ENCODE results near the gene OGFOD1.
A peak's percentile ranks its signal among the peaks of the same experiment; 100 is the strongest.
"Not testable (repeated sequence)": the region's sequence is repeated elsewhere in the genome, so short reads cannot be mapped to it uniquely, and the experiment has no call there.

Gene OGFOD1

GRCh38 chr16:56480776-56481467 lies 29.6 kb downstream of the OGFOD1 start:
- DNase-seq (ENCODE audit: low read depth): no peak

- DNase-seq (ENCODE audit: low read depth): no peak
These were observed 30.2 kb downstream of the OGFOD1 start for GRCh38 chr16:56481468-56482122.

DNA sequence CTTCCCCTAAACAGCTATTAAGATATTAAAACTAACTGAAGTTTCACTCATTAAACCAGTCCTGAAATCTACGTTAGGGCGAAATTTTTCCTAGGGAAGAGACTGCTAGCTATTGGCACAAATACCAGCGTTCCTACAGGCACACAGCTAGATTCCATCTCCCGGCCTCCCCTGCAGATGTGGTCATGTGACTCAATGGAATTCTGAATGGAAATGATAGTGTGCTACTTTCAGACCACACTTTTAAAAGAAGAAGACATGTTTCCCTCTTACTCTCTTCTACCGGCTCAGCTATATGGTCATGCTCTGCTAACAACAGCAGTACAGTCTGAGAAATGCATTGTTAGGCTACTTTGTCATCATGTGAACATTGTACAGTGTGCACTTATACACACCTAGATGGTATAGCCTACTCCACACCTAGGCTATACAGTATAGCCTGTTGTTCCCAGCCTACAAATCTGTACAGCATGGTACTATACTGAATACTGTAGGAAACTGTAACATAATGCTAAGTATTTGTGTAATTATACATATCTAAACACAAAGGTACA lies 31.4 kb downstream of the OGFOD1 start:
- DNase-seq (ENCODE audit: low read depth): no peak

DNA sequence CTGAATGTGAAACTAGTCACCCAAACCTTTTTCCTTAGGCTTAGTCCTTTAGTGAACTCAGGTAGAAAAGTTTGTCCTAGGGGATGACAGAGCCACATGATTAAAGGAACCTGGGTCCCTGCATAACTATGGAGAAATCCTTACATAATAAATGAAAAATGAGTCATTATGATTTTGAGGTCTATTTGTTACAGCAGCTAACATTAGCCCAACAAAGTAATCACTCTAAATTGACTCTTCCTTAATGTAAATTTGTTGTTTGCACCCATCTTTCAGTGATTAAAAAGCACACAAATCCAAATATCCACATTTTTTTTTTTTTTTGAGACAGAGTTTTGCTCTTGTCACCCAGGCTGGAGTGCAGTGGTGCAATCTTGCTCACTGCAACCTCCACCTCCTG lies 32.0 kb downstream of the OGFOD1 start:
- DNase-seq (ENCODE audit: low read depth): no peak

DNA sequence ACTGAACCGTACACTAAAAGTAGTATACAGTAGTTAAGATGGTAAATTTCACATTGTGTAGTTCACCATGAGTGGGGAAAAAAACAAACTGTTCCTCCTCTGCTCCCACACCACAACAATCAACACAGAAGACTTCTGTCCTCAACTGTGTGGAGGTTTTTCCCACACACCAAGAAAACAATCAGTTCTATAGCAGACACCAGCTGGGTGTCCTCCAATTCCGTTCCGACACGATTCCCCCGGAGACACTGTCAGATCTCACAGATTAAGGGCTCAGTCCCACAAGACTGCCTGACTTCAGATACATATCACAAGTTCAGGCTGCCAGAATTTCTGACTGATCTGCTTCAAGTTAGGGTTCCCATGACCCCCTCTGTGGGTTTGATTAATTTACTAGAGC lies 36.7 kb downstream of the OGFOD1 start:
- DNase-seq (ENCODE audit: low read depth): no peak

DNA sequence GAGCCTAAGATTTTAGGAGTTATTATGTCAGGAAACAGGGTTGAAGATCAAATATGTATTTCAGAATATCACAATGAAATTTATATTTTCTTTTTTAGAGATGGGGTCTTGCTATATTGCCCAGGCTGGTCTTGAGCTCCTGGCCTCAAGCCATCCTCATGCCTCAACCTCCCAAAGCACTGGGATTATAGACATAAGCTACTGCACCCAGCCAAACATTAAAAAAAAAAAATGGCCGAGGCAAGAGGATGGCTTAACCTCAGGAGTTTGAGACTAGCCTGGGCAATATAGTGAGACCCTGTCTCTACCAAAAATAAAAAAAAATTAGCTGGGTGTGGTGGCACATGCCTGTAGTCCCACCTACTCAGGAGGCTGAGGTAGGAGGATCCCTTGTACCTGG lies 37.5 kb downstream of the OGFOD1 start:
- not testable (repeated sequence) for DNase-seq (ENCODE audit: low read depth)

- no peak for DNase-seq (ENCODE audit: low read depth)
These were observed 40.4 kb downstream of the OGFOD1 start for GRCh38 chr16:56491657-56492261.

DNA sequence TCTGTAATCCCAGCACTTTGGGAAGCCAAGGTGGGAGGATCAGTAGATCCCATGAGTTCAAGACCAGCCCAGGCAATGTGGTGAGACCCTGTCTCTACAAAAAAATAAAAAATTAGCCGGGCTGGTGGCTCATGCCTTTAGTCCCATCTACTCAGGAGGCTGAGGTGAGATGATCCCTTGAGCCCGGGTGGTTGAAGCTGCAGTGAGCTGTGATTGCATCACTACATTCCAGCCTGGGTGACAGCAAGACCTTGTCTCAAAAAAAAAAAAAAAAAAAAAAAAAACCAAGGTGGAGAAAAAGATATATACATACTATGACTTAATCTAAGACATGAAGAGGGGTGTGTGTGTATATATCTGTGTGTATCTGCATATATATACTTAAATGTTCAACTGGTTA lies 41.8 kb downstream of the OGFOD1 start:
- DNase-seq (ENCODE audit: low read depth): no peak

- no peak for DNase-seq (ENCODE audit: low read depth)
These were observed 42.5 kb downstream of the OGFOD1 start for GRCh38 chr16:56493815-56494214.

- no peak for DNase-seq (ENCODE audit: low read depth)
These were observed 53.8 kb downstream of the OGFOD1 start for GRCh38 chr16:56505181-56505580.

- DNase-seq (ENCODE audit: low read depth): no peak
These were observed 55.6 kb downstream of the OGFOD1 start for GRCh38 chr16:56506941-56507340.

GRCh38 chr16:56510544-56510943 lies 59.2 kb downstream of the OGFOD1 start:
- no peak for DNase-seq (ENCODE audit: low read depth)

DNA sequence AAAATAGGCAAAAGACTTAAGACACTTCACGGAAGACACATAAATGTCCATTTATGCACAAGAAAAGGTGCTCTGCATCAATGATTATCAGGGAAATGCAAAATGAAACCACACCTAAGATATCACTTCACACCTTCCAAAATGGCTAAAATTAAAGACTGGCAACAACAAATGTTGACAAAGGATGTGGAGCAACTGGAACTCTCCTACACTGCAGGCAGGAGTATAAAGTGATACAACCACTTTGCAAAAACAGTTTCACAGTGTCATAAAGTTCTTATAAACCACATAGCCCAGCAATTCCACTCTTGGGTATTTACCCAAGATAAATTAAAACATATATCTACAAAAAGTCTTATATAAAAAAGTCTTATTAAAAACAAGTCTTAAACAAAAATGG lies 60.7 kb downstream of the OGFOD1 start:
- no peak for DNase-seq (ENCODE audit: low read depth)

DNA sequence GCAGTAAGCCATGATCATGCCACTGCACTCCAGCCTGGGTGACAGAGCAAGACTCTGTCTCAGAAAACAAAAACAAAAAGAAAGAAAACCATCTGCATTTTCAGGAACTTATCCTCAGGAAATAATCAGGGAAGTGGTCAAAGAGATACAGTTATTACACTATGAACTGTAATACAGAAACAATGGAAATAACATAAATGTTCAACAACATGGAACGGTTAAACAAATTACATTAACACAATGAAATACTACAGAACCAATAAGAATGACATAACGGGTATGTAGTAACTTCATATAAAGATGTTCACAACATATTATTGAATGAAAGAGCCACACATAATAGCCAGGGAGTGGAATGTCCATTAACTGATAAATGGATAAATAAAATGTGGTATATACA lies 61.7 kb downstream of the OGFOD1 start:
- DNase-seq (ENCODE audit: low read depth): no peak

GRCh38 chr16:56513972-56514371 lies 62.6 kb downstream of the OGFOD1 start:
- DNase-seq (ENCODE audit: low read depth): no peak

DNA sequence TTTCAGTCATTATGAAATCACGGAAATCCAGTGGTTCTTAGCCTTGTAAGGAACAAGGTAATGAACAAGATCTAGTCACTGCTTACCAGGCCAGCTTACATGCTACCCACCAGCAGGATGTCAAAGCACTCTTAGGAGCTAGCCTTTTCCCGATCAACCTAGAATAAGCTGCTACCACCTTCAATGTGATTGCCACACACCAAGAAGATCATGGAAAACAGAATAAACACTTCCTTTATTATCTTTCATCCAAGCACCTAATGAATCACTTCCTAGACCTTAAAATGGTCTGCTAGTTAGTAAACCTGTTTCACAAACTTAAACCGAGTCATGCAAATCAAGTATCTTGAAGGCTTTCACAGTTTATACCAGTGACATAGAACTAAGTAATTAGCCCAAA lies 63.5 kb downstream of the OGFOD1 start:
- DNase-seq (ENCODE audit: low read depth): no peak

DNA sequence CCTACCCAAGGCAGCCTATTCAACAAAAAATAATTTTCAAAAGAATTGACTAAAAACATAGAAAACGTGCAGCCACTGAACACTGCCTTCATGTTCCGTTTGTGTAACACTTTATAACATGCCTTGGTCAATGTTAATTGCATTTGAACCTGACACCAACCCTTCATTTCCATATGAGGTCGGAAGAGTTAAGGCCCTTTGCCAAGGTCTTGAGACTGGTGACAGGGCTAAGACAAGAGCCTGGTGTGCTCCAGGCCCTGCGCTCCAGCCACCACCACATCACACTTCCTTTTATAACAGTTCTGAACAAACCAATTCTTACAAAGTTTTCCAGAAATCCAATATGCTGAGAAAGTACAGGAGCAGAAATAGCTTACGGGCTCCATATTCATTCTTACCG lies 64.3 kb downstream of the OGFOD1 start:
- DNase-seq (ENCODE audit: low read depth): no peak

DNA sequence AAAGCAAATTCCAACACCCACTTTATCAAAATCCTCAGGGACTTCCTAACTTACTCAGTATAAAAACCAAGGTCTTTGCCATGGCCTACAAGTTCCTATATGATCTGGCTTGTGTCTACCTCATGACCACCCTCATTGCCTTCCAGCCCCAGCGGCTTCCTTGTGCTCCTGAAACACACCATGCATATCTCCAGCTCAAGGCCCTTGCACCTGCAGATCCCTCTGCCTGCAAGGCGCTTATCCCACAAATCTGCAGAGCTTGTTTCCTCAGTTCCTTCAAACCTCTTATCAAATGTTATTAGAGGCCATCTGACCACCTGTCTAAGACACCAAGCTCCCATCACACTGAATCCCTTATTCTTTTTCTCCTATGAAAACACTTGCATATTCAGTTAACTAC lies 65.9 kb downstream of the OGFOD1 start:
- no peak for DNase-seq (ENCODE audit: low read depth)

DNA sequence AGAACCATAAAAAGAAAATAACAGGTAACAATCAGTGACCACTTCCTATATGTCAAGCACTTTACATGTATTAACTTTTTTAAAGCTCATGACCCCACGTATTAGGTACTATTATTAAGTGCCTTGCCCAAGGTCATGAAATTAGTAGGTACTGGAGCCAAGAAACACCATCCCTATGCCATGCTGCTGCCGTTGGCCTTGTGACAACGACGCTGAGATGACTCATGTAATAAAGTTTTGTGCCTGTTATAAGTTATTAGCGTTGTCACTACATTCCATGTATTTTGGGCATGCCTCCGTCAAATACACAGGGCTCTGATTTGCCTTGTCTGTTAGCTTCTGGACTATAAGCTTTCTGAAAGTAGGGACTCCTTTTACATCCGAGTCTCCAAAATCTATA lies 67.1 kb downstream of the OGFOD1 start:
- no peak for DNase-seq (ENCODE audit: low read depth)

- peak; percentile 34 for DNase-seq (ENCODE audit: low read depth)
These were observed 68.3 kb downstream of the OGFOD1 start, which contains the start of gene BBS2 for GRCh38 chr16:56519459-56520250. Gene BBS2, minus strand, starts transcription at chr16:56520024. Its CDS starts 162 bp downstream, at chr16:56519862.

GRCh38 chr16:56520251-56520577 lies 68.9 kb downstream of the OGFOD1 start:
- no peak for DNase-seq (ENCODE audit: low read depth)

GRCh38 chr16:56525236-56525635 lies 73.9 kb downstream of the OGFOD1 start:
- DNase-seq (ENCODE audit: low read depth): peak; percentile 80

All from HS-5 (cell line).